Mucosa of gallbladder (tissue), 1 donor: ENCODE measurements around the gene UBR2. TPM values are rescaled to one million over a fixed set of nuclear protein-coding genes. Genes with fewer than 3 reads are reported as not detected.
A peak's percentile ranks its signal among the peaks of the same experiment; 100 is the strongest.

Experiments used
- DNase-seq: peaks from one replicate; pipeline ENCODE4 v3.0.0-alpha.2; 2020; ENCODE audit warnings: low spot score
- total RNA-seq: library from RNA; stranded (reverse); gene quantifications from one replicate; pipeline ENCODE4 v1.2.1, GENCODE V29; 2021
- donor health status: DM: no; HTN: no; CAD: no.

UBR2 gene
- total RNA-seq = 33.3 TPM

GRCh38 chr6:42563697-42564505 lies at the start of gene UBR2:
Gene UBR2 (plus strand): TSS chr6:42564029. CDS start chr6:42564320, 291 bp downstream.
- DNase-seq = peak; percentile 98

GRCh38 chr6:42514745-42515144 lies 49.1 kb upstream of the UBR2 start:
- no peak for DNase-seq

DNA sequence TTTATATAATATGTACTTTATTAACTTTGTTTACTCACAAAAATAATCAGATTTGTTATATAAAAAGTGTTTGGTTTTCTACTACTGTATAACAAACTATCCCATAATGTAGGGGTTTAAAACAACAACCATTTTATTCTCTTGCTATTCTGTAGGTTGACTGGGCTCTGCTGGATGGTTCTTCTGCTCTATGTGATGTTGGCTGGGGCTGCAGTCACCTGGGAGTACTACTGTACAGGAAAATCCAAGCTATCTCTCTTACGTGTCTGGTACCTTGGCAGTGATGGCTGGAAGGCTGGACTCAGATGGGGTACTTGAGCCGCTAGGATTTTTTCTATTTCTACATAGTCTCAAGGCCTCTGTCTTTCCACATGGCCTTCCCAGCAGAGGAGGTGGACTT lies 44.0 kb upstream of the UBR2 start:
- no peak for DNase-seq

- DNase-seq = no peak
Observed at GRCh38 chr6:42520786-42521607, 42.8 kb upstream of the UBR2 start.

- DNase-seq = no peak
Observed at GRCh38 chr6:42522036-42522435, 41.8 kb upstream of the UBR2 start.

DNA sequence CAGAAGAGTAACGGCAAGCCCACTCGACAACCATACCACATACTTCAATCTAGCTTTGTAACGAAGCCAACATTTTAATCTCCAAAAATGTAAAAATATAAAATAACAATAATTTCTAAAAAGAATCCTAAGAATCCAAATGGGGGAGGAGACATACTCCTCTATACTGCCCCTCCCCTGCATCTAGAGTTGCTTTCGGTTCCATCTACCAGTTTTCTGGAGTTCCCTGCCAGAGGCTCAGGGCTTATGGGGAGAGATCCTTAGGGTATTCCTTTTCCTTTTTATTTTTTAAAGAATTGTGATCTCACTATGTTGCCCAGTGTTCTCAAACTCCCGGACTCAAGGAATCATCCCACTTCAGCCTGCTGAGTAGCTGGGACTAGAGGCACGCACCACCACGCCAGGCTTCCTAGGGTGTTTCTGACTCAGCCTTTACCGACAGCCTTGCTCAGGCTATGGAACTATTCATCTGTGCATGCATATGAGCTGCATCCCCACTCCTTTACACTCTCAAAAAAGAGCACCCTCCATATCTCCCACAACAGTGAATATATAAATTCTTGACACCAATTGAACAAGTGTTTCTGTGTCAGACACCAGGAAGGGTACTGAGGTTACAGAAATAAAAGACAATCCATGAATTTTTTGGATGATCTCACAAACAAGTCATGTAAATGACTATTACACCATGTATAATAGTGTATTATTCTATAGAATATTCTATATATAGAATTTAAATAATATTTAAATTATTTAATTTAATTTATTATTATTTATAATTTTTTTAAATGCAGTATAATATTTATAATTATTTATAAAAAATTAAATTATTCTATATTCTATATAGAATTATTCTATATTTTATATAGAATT lies 40.7 kb upstream of the UBR2 start:
- no peak for DNase-seq

DNA sequence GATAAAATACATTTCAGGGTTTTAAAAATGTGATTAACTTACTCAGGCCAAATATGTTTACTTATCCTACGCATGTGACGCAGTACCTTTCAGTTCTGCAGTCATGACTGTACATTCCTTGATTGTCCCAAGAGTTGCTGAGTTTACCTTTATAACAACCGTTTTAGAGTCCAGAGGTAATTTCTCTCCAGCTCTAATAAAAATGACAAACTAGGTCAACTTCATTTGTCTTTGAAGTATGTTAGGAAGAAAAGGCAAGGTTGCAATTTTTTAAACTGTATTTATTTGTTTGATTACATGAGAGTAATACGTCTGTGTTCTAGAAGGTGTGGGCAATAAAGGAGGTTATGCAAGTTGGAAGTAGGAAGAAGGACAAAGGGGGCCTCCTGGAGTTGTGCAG lies 38.6 kb upstream of the UBR2 start:
- no peak for DNase-seq

GRCh38 chr6:42526616-42527015 lies 37.2 kb upstream of the UBR2 start:
- DNase-seq = no peak

GRCh38 chr6:42527204-42527603 lies 36.6 kb upstream of the UBR2 start:
- no peak for DNase-seq

DNA sequence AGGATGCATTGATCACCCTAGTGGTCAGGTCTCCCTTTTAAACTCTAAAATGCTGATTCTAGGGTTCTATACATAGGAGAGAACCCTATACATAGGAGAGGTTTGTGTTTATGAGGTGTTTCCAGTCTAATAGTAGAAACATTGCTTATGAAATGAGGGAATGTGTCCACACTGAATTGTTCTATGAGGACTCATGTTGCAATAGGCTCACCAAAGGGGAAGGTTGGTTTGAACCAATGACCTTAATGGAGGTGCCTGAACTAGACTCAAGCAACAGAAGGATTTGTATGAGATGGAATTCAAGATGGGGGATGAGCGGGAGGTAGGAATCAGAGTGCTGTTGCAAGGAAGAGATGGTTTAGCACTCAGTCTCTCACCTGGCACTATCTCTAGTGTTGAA lies 33.5 kb upstream of the UBR2 start:
- DNase-seq = no peak

- no peak for DNase-seq
Observed at GRCh38 chr6:42530751-42531150, 33.1 kb upstream of the UBR2 start.

DNA sequence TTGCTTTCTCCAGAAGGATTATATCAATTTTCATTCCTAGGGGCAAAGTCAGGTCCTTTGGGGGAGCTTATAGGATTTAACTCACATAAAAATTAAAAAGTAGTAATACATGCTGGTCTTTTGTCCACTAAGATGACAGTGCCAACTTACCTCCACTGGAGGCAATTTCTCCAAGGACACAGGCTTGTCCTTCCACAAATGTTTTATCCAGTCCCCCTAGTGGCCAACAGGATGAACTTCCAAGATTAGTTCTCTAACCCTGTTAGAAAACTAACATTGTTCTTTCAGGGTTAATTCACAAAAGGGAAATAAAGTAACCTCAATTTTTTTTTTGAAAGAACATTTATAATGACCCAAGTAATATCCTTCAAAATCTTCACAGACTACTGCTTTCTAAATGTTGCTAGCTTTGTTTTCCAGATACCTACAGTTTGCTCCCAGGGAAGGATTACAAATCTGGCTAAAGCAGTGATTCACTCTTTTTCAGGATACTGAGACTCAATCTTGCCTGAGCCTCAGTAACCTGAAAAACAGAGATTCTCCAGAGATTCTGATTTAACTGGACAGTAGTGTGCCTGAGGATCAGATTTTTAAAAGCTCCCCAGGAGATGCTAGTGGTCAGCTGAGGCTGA lies 31.7 kb upstream of the UBR2 start:
- DNase-seq = peak; percentile 32

- no peak for DNase-seq
Observed at GRCh38 chr6:42533794-42534193, 30.0 kb upstream of the UBR2 start.

GRCh38 chr6:42537536-42537935 lies 26.3 kb upstream of the UBR2 start:
- DNase-seq = no peak

GRCh38 chr6:42539135-42539534 lies 24.7 kb upstream of the UBR2 start:
- DNase-seq = no peak

DNA sequence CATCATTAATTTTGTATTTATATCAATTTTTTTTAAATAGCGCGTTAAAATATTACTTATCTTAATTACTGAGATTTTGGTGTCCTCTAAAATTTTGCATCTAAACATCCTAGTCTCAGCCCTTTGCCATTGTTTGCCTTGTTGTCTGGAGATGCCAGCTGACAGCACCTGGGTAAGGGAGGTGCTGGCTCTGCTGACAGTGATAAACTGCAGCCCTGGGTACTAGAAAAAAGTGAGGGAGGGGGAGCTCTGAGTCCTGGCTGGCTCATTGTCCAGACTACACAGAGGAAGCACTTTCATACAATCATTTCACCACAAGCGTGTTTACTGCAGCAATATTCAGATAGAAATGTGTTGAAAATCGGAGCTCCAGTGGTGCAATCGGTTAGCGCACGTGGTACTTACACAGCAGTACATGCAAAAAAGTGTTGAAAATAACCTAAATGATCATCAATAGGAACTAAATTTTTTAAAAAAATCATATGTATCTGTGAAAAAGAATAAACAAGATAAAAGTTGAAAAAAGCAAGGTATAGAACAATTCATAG lies 18.5 kb upstream of the UBR2 start:
- no peak for DNase-seq

GRCh38 chr6:42547407-42548329 lies 16.2 kb upstream of the UBR2 start:
- DNase-seq = peak; percentile 84

- DNase-seq = no peak
Observed at GRCh38 chr6:42550277-42550676, 13.6 kb upstream of the UBR2 start.

GRCh38 chr6:42551217-42551616 lies 12.6 kb upstream of the UBR2 start:
- DNase-seq = no peak

- DNase-seq = no peak
Observed at GRCh38 chr6:42552380-42552779, 11.4 kb upstream of the UBR2 start.
